PC-9 (cell line): ENCODE data around the gene CNGA4.

ENCODE experiments used
- EZH2 ChIP-seq: fragments of 200-600 bp; sonication (generic); IDR thresholded peaks from 2 replicates; pipeline ENCODE4 v1.8.0; 2017; ENCODE audit warnings: antibody characterized with exemption, low read depth
- TF ChIP-seq, protein P1 (sequence below): fragments of 200-600 bp; sonication (generic); conservative IDR thresholded peaks from 2 replicates; pipeline ENCODE4 v1.6.1; 2017; ENCODE audit warnings: mixed run types, antibody characterized with exemption, mild to moderate bottlenecking, moderate library complexity

DNA sequence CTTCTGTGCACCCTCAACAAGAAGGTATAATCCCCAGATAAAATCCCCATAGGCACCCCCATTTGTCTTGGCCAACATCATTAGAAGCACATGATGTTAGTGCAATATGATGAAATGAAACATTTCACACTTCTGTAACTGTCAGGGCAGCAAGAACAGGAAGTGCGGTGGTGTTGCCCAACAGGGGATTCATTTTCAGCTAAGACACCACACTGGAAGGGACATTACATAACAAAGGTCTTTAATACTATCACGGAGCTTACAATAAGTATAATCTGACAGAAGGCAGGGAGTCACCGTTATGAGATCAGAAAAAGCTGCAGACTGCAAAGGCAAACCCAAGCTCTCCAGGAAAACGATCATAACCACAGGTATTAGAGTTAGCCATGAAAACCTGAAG lies 37.9 kb upstream of the CNGA4 start:
- TF ChIP-seq, protein P1, sequence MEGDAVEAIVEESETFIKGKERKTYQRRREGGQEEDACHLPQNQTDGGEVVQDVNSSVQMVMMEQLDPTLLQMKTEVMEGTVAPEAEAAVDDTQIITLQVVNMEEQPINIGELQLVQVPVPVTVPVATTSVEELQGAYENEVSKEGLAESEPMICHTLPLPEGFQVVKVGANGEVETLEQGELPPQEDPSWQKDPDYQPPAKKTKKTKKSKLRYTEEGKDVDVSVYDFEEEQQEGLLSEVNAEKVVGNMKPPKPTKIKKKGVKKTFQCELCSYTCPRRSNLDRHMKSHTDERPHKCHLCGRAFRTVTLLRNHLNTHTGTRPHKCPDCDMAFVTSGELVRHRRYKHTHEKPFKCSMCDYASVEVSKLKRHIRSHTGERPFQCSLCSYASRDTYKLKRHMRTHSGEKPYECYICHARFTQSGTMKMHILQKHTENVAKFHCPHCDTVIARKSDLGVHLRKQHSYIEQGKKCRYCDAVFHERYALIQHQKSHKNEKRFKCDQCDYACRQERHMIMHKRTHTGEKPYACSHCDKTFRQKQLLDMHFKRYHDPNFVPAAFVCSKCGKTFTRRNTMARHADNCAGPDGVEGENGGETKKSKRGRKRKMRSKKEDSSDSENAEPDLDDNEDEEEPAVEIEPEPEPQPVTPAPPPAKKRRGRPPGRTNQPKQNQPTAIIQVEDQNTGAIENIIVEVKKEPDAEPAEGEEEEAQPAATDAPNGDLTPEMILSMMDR = no peak
- no peak for TF ChIP-seq EZH2
